ENCODE data around the gene CCDC87.

GRCh38 chr11:66561178-66561974 lies 31.5 kb downstream of the CCDC87 start:
- TF ChIP-seq, protein P1, sequence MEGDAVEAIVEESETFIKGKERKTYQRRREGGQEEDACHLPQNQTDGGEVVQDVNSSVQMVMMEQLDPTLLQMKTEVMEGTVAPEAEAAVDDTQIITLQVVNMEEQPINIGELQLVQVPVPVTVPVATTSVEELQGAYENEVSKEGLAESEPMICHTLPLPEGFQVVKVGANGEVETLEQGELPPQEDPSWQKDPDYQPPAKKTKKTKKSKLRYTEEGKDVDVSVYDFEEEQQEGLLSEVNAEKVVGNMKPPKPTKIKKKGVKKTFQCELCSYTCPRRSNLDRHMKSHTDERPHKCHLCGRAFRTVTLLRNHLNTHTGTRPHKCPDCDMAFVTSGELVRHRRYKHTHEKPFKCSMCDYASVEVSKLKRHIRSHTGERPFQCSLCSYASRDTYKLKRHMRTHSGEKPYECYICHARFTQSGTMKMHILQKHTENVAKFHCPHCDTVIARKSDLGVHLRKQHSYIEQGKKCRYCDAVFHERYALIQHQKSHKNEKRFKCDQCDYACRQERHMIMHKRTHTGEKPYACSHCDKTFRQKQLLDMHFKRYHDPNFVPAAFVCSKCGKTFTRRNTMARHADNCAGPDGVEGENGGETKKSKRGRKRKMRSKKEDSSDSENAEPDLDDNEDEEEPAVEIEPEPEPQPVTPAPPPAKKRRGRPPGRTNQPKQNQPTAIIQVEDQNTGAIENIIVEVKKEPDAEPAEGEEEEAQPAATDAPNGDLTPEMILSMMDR (IDR thresholded peaks at IDR 0.05): no peak
- TF ChIP-seq POLR2AphosphoS5 (IDR thresholded peaks at IDR 0.05): no peak
